Left lung (tissue), 10 donors: ENCODE results near the gene VAV3. TPM values are rescaled to one million over a fixed set of nuclear protein-coding genes. Genes with fewer than 3 reads are reported as not detected.

Source experiments
- ATAC-seq: fragments of 200-7000 bp; cut with Tn5 transposase; one replicate; pipeline ENCODE4 v1.9.1; 2020; ENCODE audit warnings: moderate library complexity
- DNase-seq, 4 donors: peaks; one replicate each; pipeline ENCODE4 v3.0.0-alpha.2; 2013 to 2020
- H3K27ac ChIP-seq, 2 donors: fragments of 200-600 bp; sonication (generic) in 1 of 2; one replicate each; pipeline versions ENCODE4 v1.5.0 to v1.8.0; 2020 to 2021
- H3K27me3 ChIP-seq, 2 donors: fragments of 200-600 bp; sonication (generic) in 1 of 2; one replicate each; pipeline versions ENCODE4 v1.5.0 to v1.8.0; 2020 to 2021
- H3K36me3 ChIP-seq, 2 donors: fragments of 200-600 bp; sonication (generic) in 1 of 2; one replicate each; pipeline versions ENCODE4 v1.5.0 to v1.8.0; 2020 to 2021
- H3K4me1 ChIP-seq, 2 donors: fragments of 200-600 bp; one replicate each; pipeline ENCODE4 v1.8.0; 2021
- H3K4me3 ChIP-seq, 2 donors: fragments of 200-600 bp; sonication (generic) in 1 of 2; one replicate each; pipeline versions ENCODE4 v1.5.0 to v1.8.0; 2020 to 2021; ENCODE audit warnings: mild to moderate bottlenecking in 1 of 2
- H3K9me3 ChIP-seq, 2 donors: fragments of 200-600 bp; sonication (generic) in 1 of 2; one replicate each; pipeline versions ENCODE4 v1.5.0 to v1.8.0; 2020 to 2021
- intact Hi-C, 2 donors: fragments of 100-400 bp; cut with DNase I; formaldehyde crosslinking; loops; one replicate each; pipeline versions ENCODE4 v1.11.2 to v1.14.2; 2022
- polyA plus RNA-seq, 6 donors: library from polyadenylated mRNA; unstranded; fragments of 120-200 nt; gene quantifications; one replicate each; pipeline ENCODE4 v1.2.1, GENCODE V29; 2013; ENCODE audit not compliant: insufficient read length in 6 of 6
- total RNA-seq, 2 donors: library from RNA; stranded (reverse); fragmentation: NEBNext Ultra II Directional; extraction: Animal tissue kit (Norgen Biotek cat#: 25700); gene quantifications; one replicate each; pipeline ENCODE4 v1.2.1, GENCODE V29; 2021
- TF ChIP-seq, protein P1 (sequence below), 2 donors: fragments of 200-600 bp; sonication (generic) in 1 of 2; IDR thresholded peaks; one replicate each; pipeline versions ENCODE4 v1.5.0 to v1.8.0; 2021; ENCODE audit warnings: antibody characterized with exemption in 2 of 2
- donor health status: DM: no; HTN: yes; CAD: no.
- donor health status: DM: no; HTN: no; CAD: no.

Gene VAV3
- total and polyA plus RNA-seq, 8 donors, result 5.3 to 14.5 (median 7.2) TPM

DNA sequence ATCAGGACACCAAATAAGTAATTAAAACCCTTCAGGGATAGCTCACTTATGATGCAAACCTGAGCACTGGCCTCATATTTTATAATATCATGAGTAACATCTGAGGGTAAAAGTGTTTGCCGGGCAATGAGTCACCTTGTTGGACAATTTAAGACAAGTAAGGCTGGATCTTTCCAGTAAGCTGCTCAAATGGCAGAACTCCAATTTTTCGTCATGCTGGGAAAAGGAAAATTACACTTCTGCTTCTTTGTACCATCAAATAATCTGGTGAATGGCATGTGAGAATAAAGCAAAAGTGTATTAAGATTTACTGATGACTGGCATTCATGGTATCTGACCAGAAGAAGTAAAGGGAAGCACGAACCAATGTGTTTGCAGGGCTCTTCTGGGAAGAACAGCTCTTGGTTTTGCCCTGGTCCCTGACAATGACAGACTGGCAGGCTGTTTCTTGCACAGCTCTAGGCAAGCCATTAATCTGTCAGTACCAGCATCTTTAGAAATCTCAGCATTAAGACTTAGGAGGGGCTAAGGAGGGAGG lies 392.2 kb downstream of the VAV3 start:
- intact Hi-C loops, result no loop called here
- TF ChIP-seq, protein P1, sequence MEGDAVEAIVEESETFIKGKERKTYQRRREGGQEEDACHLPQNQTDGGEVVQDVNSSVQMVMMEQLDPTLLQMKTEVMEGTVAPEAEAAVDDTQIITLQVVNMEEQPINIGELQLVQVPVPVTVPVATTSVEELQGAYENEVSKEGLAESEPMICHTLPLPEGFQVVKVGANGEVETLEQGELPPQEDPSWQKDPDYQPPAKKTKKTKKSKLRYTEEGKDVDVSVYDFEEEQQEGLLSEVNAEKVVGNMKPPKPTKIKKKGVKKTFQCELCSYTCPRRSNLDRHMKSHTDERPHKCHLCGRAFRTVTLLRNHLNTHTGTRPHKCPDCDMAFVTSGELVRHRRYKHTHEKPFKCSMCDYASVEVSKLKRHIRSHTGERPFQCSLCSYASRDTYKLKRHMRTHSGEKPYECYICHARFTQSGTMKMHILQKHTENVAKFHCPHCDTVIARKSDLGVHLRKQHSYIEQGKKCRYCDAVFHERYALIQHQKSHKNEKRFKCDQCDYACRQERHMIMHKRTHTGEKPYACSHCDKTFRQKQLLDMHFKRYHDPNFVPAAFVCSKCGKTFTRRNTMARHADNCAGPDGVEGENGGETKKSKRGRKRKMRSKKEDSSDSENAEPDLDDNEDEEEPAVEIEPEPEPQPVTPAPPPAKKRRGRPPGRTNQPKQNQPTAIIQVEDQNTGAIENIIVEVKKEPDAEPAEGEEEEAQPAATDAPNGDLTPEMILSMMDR (IDR thresholded peaks at IDR 0.05), result no peak
- H3K9me3 ChIP-seq, result no peaks in the 10 kb centered on the region
- H3K27me3 ChIP-seq, result no peaks in the 10 kb centered on the region
- H3K27ac ChIP-seq, result no peak overlapping the region
- DNase-seq (no peak), ATAC-seq (peak; percentile 77)
- H3K4me3 ChIP-seq, result no peak overlapping the region
- no peaks in the 10 kb centered on the region for H3K4me1 ChIP-seq
- H3K36me3 ChIP-seq, result peaks cover 0 to 19% of the 10 kb centered on the region in 2 donors

DNA sequence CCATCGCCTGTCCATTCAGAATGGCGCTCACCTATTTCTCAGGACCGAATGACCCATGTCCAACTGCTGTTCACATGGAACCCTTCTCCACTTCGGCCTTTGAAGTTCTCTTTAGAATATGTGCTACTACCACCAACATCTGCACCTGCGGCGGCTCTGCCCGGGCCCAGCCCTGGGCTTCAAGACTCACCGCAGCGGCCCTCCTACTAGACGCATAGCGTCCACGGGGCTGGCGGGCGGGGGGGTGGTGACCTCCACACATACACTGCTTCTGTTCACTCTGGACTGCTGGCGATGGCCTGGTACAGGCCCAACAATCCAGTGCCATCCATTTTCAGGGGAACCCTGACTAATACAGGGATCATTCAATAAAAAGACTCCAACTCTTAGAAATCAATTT lies 394.2 kb downstream of the VAV3 start:
- Histone ChIP-seq H3K27ac (no peak overlapping the region), H3K4me3 (no peak overlapping the region), H3K9me3 (no peaks in the 10 kb centered on the region), H3K27me3 (no peaks in the 10 kb centered on the region), H3K36me3 (peaks cover 0 to 19% of the 10 kb centered on the region in 2 donors), H3K4me1 (no peaks in the 10 kb centered on the region)
- DNase-seq (peak in 1 of 4 donors; percentile 73), ATAC-seq (no peak)
- intact Hi-C loops, result no loop called here
- TF ChIP-seq, protein P1 (IDR thresholded peaks at IDR 0.05), result no peak

DNA sequence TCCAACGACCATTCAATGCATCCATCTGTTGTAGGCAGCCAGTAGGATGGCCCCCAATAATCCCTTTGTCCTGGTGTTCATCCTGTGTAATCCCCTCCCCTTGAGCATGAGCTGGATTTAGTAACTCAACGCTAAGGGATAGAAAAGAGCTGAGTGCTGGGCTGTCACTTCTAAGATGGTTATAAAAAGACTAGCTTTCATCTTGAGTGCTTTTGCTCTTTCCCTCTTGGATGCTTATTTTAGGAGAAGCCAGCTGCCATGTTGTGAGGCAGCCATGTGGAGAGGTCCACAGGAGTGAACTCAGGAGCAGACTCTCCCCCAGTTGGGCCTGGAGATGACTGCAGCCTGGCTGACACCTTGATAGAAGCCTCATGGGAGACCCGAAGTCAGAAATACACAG lies 401.5 kb downstream of the VAV3 start:
- Histone ChIP-seq H3K4me1 (no peaks in the 10 kb centered on the region), H3K36me3 (no peaks in the 10 kb centered on the region), H3K4me3 (no peak overlapping the region), H3K27me3 (no peaks in the 10 kb centered on the region), H3K27ac (no peak overlapping the region), H3K9me3 (no peaks in the 10 kb centered on the region)
- DNase-seq, result no peak
- no peak for ATAC-seq
- intact Hi-C loops, result no loop called here
- TF ChIP-seq, protein P1 (IDR thresholded peaks at IDR 0.05), result no peak

DNA sequence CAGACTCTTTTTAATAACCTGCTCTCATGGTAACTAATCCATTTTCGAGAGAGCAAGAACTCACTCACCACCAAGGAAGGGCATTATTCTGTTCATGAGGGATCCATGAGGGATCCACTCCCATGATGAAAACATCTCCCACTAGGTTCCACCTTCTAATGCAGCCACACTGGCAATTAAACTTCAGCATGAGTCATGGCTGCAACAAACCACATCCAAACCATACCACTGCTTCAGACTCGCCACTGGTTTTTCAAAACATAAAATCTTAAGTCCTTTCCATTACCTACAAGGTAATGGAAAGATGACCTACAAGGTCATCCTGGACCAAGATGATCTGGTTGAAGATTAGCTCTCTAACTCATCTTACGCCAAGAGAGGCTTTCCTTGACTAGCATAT lies 405.1 kb downstream of the VAV3 start:
- no peak overlapping the region for H3K4me3 ChIP-seq
- H3K27ac ChIP-seq, result no peak overlapping the region
- H3K4me1 ChIP-seq, result no peaks in the 10 kb centered on the region
- DNase-seq (no peak), ATAC-seq (no peak)
- intact Hi-C loops, result no loop called here
- H3K36me3 ChIP-seq, result no peaks in the 10 kb centered on the region
- TF ChIP-seq, protein P1 (IDR thresholded peaks at IDR 0.05), result no peak
- H3K9me3 ChIP-seq, result no peaks in the 10 kb centered on the region
- H3K27me3 ChIP-seq, result no peaks in the 10 kb centered on the region

DNA sequence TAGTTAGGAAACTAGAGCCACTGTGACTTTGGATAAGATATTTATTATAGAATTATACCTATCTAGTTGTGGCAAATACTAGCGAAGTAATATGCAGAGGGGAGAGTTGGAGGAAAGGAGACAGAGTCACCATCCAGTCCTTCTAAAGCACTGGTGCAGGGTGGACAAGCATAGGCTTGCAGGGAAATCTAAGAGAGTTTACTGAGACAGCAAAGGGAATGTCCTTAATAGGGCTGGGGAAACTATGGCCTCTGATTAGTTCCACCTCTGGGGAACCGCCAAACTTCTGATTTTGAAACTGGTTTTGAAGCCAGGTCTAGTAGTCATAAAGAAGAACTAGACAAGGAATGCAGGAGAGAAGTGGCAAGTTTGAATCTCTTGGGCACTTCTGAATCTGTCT lies 407.9 kb downstream of the VAV3 start:
- no peak overlapping the region for H3K27ac ChIP-seq
- no peak overlapping the region for H3K4me3 ChIP-seq
- no peak for DNase-seq
- H3K9me3 ChIP-seq, result no peaks in the 10 kb centered on the region
- TF ChIP-seq, protein P1 (IDR thresholded peaks at IDR 0.05), result no peak
- H3K4me1 ChIP-seq, result no peaks in the 10 kb centered on the region
- ATAC-seq, result no peak
- no peaks in the 10 kb centered on the region for H3K27me3 ChIP-seq
- intact Hi-C loops, result no loop called here
- no peaks in the 10 kb centered on the region for H3K36me3 ChIP-seq
